GM18909 (cell line): ENCODE measurements around the gene OR4E1.
"Not testable (repeated sequence)": the region's sequence is repeated elsewhere in the genome, so short reads cannot be mapped to it uniquely, and the experiment has no call there.

Source experiments
- ATAC-seq: cut with Tn5 transposase; IDR thresholded peaks from one replicate; pipeline ENCODE4 v1.9.1; 2021; ENCODE audit warnings: mild to moderate bottlenecking; ENCODE audit not compliant: unreplicated experiment, poor library complexity

OR4E1 gene, protein sequence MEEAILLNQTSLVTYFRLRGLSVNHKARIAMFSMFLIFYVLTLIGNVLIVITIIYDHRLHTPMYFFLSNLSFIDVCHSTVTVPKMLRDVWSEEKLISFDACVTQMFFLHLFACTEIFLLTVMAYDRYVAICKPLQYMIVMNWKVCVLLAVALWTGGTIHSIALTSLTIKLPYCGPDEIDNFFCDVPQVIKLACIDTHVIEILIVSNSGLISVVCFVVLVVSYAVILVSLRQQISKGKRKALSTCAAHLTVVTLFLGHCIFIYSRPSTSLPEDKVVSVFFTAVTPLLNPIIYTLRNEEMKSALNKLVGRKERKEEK

DNA sequence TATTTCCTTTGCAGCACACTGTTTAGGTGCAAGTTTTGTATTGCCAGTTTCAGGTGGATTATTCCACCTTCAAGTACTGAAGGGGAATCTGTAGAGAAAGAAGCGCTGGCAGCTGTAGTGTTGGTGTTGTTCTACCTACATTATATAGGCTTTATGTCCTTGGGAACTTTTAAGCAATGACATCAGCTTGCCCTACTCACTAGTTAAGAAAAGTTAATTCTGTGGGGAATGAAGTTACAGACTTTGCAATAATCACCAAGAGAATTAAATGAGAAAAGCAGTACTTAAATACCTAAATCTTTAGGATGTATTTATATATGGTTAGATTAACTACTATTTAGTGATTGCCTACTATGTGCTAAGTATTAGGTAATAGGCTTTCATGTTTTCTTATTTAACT lies at the start of gene OR4E1:
Gene OR4E1, minus strand, starts transcription at position 101 of the 400 bp plus-strand sequence. CDS start 2,883 bp downstream, outside the sequence.
- no peak for ATAC-seq

- ATAC-seq, result no peak
These were observed 47.9 kb upstream of the OR4E1 start for GRCh38 chr14:21721504-21721903.

DNA sequence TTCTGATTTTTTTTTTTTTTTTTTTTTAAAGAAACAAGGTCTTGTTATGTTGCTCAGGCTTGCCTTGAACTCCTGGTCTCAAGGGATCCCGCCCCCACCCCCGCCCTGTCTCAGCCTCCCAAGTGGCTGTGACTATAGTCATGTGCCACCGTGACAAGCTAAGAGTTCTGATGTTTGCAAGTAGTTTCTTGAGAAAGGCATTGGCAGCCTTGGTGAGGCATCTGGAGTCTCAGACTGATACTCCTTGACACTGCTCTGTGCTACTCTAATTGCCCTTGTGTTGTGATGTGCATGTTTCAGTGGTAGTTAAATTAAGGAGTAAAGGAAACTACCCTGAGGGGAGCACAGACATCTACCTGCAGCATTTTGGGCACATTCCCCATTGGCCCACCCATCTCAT lies 46.2 kb upstream of the OR4E1 start:
- no peak for ATAC-seq

GRCh38 chr14:21714318-21714929 lies 40.8 kb upstream of the OR4E1 start:
- ATAC-seq, result no peak

DNA sequence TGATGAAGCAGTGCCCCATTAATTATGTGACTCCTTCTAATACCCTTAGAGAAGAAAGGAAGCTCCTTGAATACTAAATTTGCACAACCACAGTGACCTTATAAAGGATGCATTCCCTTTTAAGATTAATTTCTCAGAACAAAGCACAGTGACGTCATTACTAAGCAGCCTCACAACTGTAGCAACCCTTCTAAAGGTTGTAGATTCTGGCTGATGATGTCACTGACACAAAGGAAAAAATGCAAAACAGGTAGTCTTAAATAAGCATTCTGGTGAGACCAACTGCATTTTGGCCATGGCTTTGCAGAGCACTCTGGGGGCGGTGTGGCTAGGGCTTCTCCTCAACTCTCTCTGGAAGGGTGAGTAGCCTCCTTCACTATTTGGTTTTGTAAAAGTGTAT lies 38.4 kb upstream of the OR4E1 start:
- ATAC-seq, result no peak

DNA sequence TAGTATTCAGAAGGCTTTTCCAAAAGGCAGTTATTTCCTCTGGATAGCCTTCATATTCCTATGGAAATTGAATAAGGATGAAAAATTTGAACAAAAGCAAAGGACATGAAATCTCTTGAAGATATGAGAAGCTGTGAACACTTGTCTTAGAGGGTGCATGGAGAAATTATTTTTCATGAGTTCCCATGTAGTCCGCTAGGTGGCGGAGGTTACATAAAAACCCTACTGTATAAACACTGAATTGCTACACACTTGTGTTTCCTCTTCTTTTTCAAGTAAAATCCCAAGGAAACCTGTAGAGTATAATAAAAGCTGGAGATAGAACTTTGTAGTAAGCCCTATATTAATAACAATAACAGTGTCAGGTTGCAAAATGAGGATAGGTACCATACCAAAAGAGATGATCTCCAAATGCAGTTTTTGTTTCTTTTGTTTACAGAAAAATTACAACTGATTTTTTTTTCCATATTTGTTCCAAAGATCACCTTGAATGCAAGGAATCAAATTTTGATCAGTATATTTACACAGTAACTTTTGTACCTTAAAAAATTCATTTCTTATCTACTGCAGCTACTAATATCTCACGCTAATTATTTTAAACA lies 37.8 kb upstream of the OR4E1 start:
- ATAC-seq, result no peak

GRCh38 chr14:21704338-21704737 lies 30.7 kb upstream of the OR4E1 start:
- no peak for ATAC-seq

GRCh38 chr14:21703357-21704326 lies 30.0 kb upstream of the OR4E1 start:
- ATAC-seq, result no peak

- ATAC-seq, result no peak
These were observed 28.7 kb upstream of the OR4E1 start for GRCh38 chr14:21702316-21702715.

- no peak for ATAC-seq
These were observed 25.9 kb upstream of the OR4E1 start for GRCh38 chr14:21699551-21699950.

DNA sequence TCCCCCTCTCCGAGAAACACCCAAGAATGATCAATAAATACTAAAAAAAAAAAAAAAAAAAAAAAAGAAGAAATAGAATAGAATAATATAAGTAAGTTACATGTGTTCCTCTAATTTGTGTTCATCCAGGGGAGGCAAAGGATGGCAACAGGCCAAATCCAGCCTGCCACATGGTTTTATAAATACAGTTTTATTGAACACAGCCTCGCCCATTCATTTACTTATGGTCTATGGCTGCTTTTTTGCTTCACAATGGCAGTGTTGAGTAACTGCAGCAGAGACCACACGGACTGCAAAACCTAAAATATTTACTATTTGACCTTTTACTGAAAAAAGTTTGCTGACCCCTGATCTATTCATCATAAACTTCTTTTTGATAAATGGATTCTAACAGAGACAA lies 24.9 kb upstream of the OR4E1 start:
- ATAC-seq, result not testable (repeated sequence)

DNA sequence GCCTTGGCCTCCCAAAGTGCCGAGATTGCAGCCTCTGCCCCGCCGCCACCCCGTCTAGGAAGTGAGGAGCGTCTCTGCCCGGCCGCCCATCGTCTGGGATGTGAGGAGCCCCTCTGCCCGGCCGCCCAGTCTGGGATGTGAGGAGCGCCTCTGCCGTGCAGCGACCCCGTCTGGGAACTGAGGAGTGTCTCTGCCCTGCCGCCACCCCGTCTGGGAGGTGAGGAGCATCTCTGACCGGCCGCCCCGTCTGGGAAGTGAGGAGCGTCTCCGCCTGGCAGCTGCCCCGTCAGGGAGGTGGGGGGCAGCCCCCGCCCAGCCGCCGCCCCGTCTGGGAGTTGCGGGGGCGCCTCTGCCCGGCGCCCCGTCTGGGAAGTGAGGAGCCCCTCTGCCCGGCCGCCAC lies 24.0 kb upstream of the OR4E1 start:
- ATAC-seq, result not testable (repeated sequence)

DNA sequence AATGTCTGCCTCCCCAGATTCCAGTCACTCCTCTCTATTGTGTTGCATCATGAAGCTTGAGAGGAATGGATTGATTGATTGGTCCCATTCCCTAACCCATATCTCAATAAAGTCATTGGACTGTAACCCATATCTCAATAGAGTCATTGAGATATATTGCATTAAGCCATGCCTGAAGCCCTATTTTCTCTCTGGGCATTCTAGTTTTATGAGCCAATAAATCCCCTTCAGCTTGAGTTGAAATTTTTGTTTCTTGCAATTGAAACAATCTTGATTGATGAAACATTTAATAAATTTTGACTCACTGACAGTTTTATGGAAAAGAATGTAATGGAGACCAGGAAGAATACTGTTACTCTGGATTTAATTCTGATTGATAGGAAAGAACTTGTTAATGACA lies 20.8 kb upstream of the OR4E1 start:
- no peak for ATAC-seq

DNA sequence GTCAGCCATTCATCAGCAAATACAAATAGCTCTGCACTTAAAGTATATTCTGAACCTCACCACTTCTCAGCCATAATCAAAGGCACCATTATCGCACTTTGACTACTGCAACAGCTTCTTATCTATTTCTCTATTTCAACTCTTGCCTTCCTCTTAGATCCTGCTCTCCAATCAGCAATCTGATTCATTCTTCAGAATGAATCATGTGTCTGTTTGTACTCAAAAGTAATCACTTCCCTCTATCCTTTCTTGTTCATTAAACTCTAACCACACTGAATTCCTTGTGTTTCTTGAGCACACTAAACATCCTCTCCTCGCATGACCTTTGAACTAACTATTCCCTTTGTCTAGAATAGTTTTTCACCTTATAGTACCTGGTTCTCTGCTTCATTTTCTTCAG lies 12.8 kb upstream of the OR4E1 start:
- ATAC-seq, result no peak

- no peak for ATAC-seq
These were observed 6.5 kb upstream of the OR4E1 start for GRCh38 chr14:21680072-21680471.

DNA sequence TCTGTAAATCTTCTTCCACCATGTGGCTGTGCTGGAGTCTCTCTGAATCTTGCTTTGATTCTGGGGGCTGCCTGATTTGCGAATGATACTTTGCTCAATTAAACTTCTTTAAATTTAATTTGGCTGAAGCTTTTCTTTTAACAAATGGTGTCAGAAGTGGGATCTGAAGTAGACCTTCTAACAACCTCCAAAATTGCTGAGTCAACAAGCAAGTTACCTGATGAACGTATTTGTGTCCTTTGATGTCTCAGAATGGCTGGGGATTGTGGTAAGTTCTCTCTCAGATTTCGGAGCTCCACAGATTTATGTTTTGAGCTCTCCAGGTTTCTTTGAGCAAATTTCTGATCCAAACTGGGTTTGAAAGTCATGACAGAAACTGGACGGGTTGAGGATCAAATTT lies 1.9 kb upstream of the OR4E1 start:
- ATAC-seq, result no peak

GRCh38 chr14:21672116-21672515 lies 1.5 kb downstream of the OR4E1 start:
- ATAC-seq, result no peak

- no peak for ATAC-seq
These were observed 2.2 kb downstream of the OR4E1 start for GRCh38 chr14:21671371-21671770.

DNA sequence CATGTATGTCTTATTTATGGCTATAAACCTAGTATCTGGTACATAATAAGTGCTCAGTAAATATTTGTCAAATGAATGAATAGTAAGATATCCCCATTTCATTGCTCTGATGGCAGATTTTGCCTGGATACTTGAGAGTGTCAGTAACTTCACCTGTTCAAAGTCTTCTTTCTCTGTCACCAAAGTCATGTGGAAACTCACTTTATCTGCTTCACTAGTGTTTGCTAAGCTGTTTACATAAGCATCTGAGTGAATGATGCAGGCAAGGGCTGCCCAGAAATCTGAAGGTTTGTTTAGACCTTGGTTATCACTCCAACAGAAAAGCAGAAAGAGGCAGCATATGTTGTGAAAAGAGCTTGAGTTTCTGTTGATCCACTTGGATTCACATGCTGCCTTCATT lies 4.3 kb downstream of the OR4E1 start:
- no peak for ATAC-seq

GRCh38 chr14:21668377-21668776 lies 5.2 kb downstream of the OR4E1 start:
- no peak for ATAC-seq

DNA sequence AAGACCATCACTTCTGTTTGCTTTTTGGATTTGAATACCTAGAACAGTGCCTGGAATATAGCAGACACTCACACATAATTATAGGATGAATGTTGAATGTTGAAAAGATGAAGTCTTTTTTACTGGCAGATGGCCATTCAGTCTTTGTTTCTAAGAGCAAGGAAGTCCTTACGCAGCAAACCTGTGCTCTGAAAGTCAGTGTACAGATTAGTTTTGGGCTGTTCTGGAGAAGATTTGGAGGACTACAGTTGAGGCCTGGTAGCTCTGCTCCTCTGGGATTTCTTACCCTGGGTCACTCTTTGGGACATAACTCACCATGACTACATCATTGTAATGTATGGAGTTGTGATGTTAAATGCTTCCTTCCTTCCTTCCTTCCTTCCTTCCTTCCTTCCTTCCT lies 16.6 kb downstream of the OR4E1 start:
- no peak for ATAC-seq
